ENCODE measurements around the gene MYBBP1A.

Gene MYBBP1A

DNA sequence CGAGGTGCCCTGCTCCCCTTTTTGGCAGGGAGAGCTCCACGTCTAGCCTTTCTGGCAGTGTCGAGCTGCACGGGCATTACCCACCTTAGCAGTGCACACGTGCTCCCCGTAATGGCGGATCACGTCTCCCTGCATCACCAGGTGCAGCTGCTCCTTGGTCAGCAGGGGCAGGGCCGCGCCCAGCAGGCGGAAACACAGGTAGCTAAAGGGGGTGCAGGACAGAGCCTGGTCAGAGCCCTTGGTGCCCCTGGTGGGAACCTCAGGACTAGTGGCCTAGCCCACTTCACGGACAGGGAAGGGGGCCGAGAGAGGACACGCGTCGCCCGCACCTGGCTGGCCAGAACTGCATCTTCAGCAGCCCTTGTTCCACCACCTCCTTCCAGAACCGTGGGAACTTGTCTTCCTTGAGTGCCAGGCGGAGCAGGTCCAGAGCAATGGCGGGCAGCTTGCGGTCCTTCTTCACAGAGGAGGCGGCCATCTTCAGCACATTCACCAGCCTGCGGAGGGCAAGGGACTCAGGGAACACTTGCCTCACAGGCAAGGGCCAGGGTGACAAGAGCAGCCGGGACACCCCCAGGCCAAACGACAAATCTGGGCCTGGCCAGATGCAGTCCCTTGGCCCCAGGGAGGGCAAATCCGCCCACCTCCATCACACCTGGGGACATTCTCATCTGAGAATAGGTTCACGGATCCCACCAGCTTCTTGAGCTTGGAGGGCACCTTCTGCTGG, 3.2 kb downstream of the MYBBP1A start:
- DNase-seq (ENCODE audit: insufficient read length, low spot score): no peak
- TF ChIP-seq POU2F2 (IDR thresholded peaks at IDR 0.05; ENCODE audit: low read depth, low read length) (no peak), SPI1 (IDR thresholded peaks at IDR 0.05; ENCODE audit: low read depth, low read length) (no peak), PAX5 (IDR thresholded peaks at IDR 0.05; ENCODE audit: insufficient read depth, low read length, severe bottlenecking) (no peak), POLR2A (IDR thresholded peaks at IDR 0.05; ENCODE audit: low read depth, low read length) (no peak), TAF1 (IDR thresholded peaks at IDR 0.05; ENCODE audit: low read depth, low read length) (no peak), POLR2AphosphoS5 (IDR thresholded peaks at IDR 0.05; ENCODE audit: low read depth, low read length) (no peak)
- FAIRE-seq: no peak

- no peak for TF ChIP-seq POU2F2 (IDR thresholded peaks at IDR 0.05; ENCODE audit: low read depth, low read length)
- TF ChIP-seq POLR2A (IDR thresholded peaks at IDR 0.05; ENCODE audit: low read depth, low read length): no peak
- no peak for TF ChIP-seq SPI1 (IDR thresholded peaks at IDR 0.05; ENCODE audit: low read depth, low read length)
- no peak for TF ChIP-seq TAF1 (IDR thresholded peaks at IDR 0.05; ENCODE audit: low read depth, low read length)
- TF ChIP-seq POLR2AphosphoS5 (IDR thresholded peaks at IDR 0.05; ENCODE audit: low read depth, low read length): no peak
- no peak for TF ChIP-seq PAX5 (IDR thresholded peaks at IDR 0.05; ENCODE audit: insufficient read depth, low read length, severe bottlenecking)
- DNase-seq (ENCODE audit: insufficient read length, low spot score) (no peak), FAIRE-seq (no peak)
These were observed 4.0 kb downstream of the MYBBP1A start for GRCh38 chr17:4551141-4551540.

DNA sequence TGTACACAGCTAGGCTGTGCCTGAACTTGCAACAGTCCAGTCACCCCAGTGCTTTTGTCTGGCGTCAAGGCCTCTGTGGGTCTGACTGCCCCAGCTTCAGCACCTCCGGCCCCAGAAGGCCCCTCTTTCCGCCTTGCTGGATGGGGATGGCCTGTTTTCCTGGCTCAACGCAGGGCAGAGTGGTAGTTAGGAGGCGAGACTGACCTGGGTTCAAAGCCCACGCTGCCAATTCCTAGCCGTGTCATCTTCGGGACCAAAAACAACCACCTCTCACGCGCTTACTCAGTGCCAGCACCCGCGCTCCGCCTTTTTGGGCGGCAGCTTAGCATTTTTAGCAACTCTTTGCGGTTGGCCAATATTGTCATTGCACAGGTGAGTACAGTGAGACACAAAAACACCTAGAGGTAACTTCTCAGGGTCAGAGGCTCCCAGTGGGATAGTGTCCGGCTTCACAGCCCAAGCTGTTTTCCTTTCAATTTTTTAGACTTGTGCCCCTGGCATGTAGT, 4.6 kb downstream of the MYBBP1A start:
- no peak for FAIRE-seq
- TF ChIP-seq POLR2A (IDR thresholded peaks at IDR 0.05; ENCODE audit: low read depth, low read length) (no peak), POLR2AphosphoS5 (IDR thresholded peaks at IDR 0.05; ENCODE audit: low read depth, low read length) (no peak), SPI1 (IDR thresholded peaks at IDR 0.05; ENCODE audit: low read depth, low read length) (no peak), POU2F2 (IDR thresholded peaks at IDR 0.05; ENCODE audit: low read depth, low read length) (no peak), TAF1 (IDR thresholded peaks at IDR 0.05; ENCODE audit: low read depth, low read length) (no peak), PAX5 (IDR thresholded peaks at IDR 0.05; ENCODE audit: insufficient read depth, low read length, severe bottlenecking) (no peak)

DNA sequence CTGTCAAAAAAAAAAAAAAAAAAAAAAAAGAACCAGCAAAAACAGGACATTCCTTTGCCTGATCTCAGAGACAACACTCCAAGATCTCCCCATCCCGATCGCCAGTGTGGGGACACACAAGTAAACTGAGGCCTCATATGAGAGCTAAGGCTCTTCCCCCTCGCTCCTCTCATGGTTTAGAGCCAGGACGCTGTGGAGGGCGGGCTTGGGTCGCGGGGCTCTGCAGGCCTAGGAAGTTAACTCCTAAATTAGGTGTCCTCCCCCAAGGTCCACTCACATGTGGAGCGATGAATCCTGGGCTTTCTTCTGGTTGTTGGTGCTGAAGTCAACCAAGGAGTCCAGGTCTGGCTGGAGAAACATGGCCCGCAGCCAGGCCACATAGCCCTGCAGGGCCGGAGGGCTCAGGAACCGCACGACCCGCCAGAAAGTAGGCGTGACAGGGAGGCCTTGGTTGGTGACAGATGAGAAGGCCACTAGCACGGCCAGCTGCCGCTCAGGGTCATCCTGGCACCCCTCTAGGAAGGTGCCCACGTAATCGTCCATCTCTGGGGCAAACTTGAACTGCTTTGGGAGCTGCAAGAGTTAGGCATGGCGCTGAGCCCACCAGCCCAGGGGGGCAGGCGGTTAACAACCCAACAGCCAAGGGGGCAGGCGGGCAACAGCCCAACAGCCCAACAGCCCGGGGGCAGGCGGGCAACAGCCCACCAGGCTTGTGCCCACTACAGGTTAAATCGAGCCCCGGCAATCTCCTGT, 5.2 kb downstream of the MYBBP1A start:
- TF ChIP-seq POU2F2 (IDR thresholded peaks at IDR 0.05; ENCODE audit: low read depth, low read length) (no peak), TAF1 (IDR thresholded peaks at IDR 0.05; ENCODE audit: low read depth, low read length) (no peak), SPI1 (IDR thresholded peaks at IDR 0.05; ENCODE audit: low read depth, low read length) (no peak), POLR2AphosphoS5 (IDR thresholded peaks at IDR 0.05; ENCODE audit: low read depth, low read length) (no peak), POLR2A (IDR thresholded peaks at IDR 0.05; ENCODE audit: low read depth, low read length) (no peak), PAX5 (IDR thresholded peaks at IDR 0.05; ENCODE audit: insufficient read depth, low read length, severe bottlenecking) (no peak)
- FAIRE-seq (no peak), DNase-seq (ENCODE audit: insufficient read length, low spot score) (no peak)

More for the DNA sequence above, 4.6 kb downstream of the MYBBP1A start:
- no peak for DNase-seq (ENCODE audit: insufficient read length, low spot score)

GRCh38 chr17:4548721-4549531, 6.3 kb downstream of the MYBBP1A start:
- FAIRE-seq (no peak), DNase-seq (ENCODE audit: insufficient read length, low spot score) (no peak)
- TF ChIP-seq SPI1 (IDR thresholded peaks at IDR 0.05; ENCODE audit: low read depth, low read length) (no peak), PAX5 (IDR thresholded peaks at IDR 0.05; ENCODE audit: insufficient read depth, low read length, severe bottlenecking) (no peak), POLR2AphosphoS5 (IDR thresholded peaks at IDR 0.05; ENCODE audit: low read depth, low read length) (no peak), TAF1 (IDR thresholded peaks at IDR 0.05; ENCODE audit: low read depth, low read length) (no peak), POLR2A (IDR thresholded peaks at IDR 0.05; ENCODE audit: low read depth, low read length) (no peak), POU2F2 (IDR thresholded peaks at IDR 0.05; ENCODE audit: low read depth, low read length) (no peak)

DNA sequence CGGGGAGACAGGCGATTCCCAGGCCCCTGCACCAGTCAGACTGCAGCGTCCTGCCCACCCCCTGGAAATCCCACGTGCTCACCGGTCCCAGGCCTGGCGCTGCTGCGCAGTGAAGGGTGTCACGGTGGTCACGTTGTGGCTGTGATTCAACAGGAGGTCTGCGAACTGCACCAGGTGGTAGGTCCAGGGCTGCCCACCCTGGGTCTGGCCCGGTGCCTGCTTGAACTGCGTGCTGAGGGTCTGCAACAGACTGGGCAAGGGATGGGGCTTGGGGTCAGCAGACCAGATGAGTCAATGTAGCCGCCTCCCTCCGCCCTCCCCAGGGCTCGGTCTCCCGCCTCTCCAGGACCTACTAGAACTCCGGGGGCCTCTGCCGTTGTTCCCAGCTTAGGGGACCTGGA, 7.1 kb downstream of the MYBBP1A start:
- FAIRE-seq: no peak
- TF ChIP-seq SPI1 (IDR thresholded peaks at IDR 0.05; ENCODE audit: low read depth, low read length) (no peak), PAX5 (IDR thresholded peaks at IDR 0.05; ENCODE audit: insufficient read depth, low read length, severe bottlenecking) (no peak), POLR2A (IDR thresholded peaks at IDR 0.05; ENCODE audit: low read depth, low read length) (no peak), POLR2AphosphoS5 (IDR thresholded peaks at IDR 0.05; ENCODE audit: low read depth, low read length) (no peak)
- no peak for DNase-seq (ENCODE audit: insufficient read length, low spot score)

- TF ChIP-seq POLR2A (IDR thresholded peaks at IDR 0.05; ENCODE audit: low read depth, low read length) (no peak), POLR2AphosphoS5 (IDR thresholded peaks at IDR 0.05; ENCODE audit: low read depth, low read length) (no peak), POU2F2 (IDR thresholded peaks at IDR 0.05; ENCODE audit: low read depth, low read length) (no peak), PAX5 (IDR thresholded peaks at IDR 0.05; ENCODE audit: insufficient read depth, low read length, severe bottlenecking) (no peak), TAF1 (IDR thresholded peaks at IDR 0.05; ENCODE audit: low read depth, low read length) (no peak), SPI1 (IDR thresholded peaks at IDR 0.05; ENCODE audit: low read depth, low read length) (no peak)
These were observed 7.9 kb downstream of the MYBBP1A start for GRCh38 chr17:4547118-4547906.

DNA sequence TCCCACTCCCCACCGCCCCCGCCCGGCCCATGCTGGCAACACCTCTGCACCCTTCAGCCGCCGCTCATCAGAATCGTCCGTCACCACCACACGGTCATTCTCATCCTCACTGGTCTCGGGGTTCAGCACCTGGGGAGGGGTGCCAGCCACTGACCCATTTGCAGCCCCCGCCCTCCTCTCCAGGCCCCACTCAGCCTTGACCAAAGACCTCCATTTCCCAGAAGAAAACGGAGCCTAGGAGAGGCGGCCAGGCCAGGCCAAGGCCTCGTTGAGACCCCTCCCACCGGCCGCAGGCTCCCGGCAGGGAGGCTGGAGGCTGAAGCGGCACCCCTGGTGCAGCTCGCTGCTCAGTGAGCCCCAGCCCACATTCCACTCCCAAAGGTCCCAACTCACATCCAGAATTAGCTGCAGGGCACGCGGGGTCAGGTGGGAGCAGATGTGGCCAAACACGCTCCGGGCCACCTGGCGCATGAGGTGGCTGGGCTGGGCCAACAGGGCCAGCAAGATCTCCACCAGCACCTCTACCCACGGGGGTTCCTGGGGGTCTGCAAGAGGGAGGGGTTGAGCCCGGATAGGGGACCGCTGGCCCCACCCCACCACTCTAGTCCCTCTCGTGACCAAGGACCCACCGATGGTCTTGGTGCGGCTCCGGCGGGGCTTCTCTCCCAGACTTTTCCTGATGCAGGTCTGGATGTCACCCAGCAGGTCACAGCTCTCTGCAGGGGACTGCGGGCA, 9.8 kb downstream of the MYBBP1A start:
- FAIRE-seq: no peak
- no peak for DNase-seq (ENCODE audit: insufficient read length, low spot score)
- no peak for TF ChIP-seq TAF1 (IDR thresholded peaks at IDR 0.05; ENCODE audit: low read depth, low read length)
- TF ChIP-seq POLR2A (IDR thresholded peaks at IDR 0.05; ENCODE audit: low read depth, low read length): no peak

More at GRCh38 chr17:4547118-4547906, 7.9 kb downstream of the MYBBP1A start:
- DNase-seq (ENCODE audit: insufficient read length, low spot score) (no peak), FAIRE-seq (no peak)
